PFSK-1 (cell line): ENCODE results near the gene SLMAP.

Experiments used
- FOXP2 ChIP-seq: optimal IDR thresholded peaks from 2 replicates; pipeline ENCODE3; 2011; ENCODE audit warnings: borderline replicate concordance, control low read depth, inconsistent platforms; ENCODE audit not compliant: insufficient read depth; ENCODE audit errors: extremely low read length, extremely low read depth
- POLR2AphosphoS5 ChIP-seq: IDR thresholded peaks from 2 replicates; pipeline ENCODE4 v1.6.1; 2012; ENCODE audit warnings: low read depth, mild to moderate bottlenecking, control low read depth, low read length, moderate library complexity
- TAF1 ChIP-seq: IDR thresholded peaks from 2 replicates; pipeline ENCODE4 v1.6.1; 2012; ENCODE audit warnings: low read length, control low read depth, borderline replicate concordance; ENCODE audit not compliant: insufficient read depth
- TF ChIP-seq, protein P1 (sequence below), 2 experiments: IDR thresholded peaks; 2 replicates each; pipeline versions ENCODE4 v1.6.1 to v1.8.0; 2011 to 2012; ENCODE audit warnings: low read depth in 2 of 2, low read length in 2 of 2, control low read depth in 1 of 2, inconsistent platforms in 1 of 2, mild to moderate bottlenecking in 1 of 2, moderate library complexity in 1 of 2; ENCODE audit not compliant: insufficient read depth in 1 of 2

DNA sequence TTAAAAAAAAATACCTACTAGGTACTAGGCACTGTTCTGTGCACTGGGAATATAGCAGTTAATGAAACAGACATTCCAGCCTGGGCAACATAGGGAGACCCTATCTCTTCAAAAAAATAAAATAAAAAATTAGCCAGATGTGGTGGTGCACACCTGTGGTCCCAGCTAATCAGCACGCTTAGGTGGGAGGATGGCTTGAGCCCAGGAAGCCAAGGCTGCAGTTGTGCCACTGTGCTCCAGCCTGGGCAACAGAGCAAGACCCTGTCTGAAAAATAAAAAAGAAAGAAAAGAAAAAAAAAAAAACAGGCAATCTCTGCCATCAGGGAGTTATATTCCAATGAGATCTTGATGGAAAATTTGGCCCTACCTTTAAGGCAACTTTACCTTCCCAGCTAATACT lies 137.0 kb downstream of the SLMAP start:
- no peak for TF ChIP-seq FOXP2
- TF ChIP-seq TAF1 = no peak
- no peak for TF ChIP-seq POLR2AphosphoS5
- TF ChIP-seq, protein P1, sequence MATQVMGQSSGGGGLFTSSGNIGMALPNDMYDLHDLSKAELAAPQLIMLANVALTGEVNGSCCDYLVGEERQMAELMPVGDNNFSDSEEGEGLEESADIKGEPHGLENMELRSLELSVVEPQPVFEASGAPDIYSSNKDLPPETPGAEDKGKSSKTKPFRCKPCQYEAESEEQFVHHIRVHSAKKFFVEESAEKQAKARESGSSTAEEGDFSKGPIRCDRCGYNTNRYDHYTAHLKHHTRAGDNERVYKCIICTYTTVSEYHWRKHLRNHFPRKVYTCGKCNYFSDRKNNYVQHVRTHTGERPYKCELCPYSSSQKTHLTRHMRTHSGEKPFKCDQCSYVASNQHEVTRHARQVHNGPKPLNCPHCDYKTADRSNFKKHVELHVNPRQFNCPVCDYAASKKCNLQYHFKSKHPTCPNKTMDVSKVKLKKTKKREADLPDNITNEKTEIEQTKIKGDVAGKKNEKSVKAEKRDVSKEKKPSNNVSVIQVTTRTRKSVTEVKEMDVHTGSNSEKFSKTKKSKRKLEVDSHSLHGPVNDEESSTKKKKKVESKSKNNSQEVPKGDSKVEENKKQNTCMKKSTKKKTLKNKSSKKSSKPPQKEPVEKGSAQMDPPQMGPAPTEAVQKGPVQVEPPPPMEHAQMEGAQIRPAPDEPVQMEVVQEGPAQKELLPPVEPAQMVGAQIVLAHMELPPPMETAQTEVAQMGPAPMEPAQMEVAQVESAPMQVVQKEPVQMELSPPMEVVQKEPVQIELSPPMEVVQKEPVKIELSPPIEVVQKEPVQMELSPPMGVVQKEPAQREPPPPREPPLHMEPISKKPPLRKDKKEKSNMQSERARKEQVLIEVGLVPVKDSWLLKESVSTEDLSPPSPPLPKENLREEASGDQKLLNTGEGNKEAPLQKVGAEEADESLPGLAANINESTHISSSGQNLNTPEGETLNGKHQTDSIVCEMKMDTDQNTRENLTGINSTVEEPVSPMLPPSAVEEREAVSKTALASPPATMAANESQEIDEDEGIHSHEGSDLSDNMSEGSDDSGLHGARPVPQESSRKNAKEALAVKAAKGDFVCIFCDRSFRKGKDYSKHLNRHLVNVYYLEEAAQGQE (IDR thresholded peaks at IDR 0.05; ENCODE audit: insufficient read depth in 1 of 2, low read depth in 2 of 2, low read length in 2 of 2) = no peak
